ENCODE measurements around the gene CLN3.
"Not testable (repeated sequence)": the region's sequence is repeated elsewhere in the genome, so short reads cannot be mapped to it uniquely, and the experiment has no call there.

Gene CLN3

DNA sequence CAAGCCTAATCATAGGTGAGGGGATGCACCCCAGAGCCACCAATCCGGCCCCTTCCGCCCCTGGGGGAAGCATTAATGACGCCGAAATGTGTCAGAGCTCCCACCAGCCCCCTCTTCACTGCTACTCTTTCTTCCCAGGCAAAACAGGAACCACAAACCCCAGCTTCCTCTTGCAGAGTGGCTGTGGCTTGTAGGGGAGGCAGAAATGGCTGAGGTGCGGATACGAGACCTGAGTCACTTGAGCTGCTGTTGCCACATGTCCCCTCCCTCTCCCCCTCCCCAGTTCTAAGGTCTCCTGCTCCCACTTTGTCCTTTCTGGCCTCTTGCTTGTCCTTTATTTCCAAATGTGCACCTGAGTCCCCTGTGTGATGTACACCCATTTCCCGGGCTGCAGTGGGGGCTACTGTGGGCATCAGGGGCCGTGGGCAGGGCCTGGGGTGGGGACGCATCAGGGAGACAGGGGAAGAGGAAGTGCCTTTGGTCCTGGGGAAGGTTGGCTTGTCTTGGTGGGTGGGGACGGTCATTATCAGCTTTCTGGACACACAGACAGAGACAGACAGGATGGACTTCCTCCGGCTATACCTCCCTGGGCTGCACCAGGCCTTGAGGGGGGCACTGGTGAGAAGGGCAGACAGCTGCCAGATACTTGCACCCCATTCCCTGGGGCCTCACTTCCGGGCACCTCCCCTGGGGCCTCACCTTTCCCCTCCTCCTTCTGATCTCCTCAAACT is 2.4 kb upstream of the CLN3 start, which contains the start of gene APOBR:
Gene APOBR (plus strand): TSS at position 523 of the 731 bp plus-strand sequence. CDS start 39 bp downstream, at position 562.
- no peak for DNase-seq (ENCODE audit: low read depth in 2 of 2)

DNA sequence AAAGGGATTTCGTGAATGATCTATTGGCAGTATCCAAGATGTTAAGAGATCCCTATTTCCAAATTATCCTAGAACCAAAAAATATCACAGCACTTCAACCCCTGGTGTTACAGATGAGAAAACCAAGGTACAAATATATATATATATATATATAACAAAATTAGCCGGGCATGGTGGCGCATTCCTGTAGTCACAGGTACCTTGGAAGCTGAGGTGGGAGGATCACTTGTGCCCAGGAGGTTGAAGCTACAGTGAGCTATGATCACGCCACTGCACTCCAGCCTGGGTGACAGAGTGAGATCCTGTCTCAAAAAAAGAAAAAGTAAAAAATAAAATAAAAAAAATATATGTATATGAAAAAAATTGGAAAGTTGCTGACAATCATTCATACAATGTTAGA is 637 bp upstream of the CLN3 start:
- DNase-seq (ENCODE audit: low read depth in 2 of 2), result no peak

DNA sequence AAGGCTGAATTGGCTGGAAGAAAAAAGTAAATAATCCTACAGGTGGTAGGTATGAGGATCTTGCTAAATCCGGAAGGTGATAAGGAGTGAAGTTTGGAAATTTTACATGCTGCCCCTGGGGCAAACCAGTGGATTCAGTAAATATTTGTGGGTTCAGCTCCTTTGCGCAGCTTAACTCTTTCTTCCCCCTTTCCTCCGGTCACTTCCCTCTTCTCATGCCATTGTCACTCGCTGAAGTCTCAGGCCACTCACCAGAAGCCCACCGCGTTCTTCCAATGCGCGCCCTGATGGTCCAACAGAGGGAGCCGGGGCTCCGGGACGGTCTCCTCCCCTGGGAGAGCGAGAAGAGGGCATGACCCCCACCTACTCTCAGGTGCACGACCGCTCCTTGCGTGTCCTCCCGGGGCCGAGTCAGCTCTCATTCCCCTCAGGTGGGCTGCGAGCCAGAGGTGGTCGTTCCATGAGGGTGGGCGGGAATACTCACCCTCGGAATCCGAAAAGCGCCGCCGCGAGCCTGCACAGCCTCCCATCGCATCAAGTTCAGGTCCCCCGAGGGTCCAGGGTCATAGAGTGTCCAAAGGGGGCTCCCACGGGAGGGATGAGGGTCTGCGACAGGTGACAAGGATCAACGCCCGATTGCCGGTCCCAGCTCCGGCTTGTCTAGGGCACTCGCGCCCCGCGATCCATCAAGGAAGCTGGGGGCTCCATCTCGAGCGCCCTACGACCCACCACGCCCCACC is 474 bp downstream of the CLN3 start:
- DNase-seq (ENCODE audit: low read depth in 2 of 2), result no peak

DNA sequence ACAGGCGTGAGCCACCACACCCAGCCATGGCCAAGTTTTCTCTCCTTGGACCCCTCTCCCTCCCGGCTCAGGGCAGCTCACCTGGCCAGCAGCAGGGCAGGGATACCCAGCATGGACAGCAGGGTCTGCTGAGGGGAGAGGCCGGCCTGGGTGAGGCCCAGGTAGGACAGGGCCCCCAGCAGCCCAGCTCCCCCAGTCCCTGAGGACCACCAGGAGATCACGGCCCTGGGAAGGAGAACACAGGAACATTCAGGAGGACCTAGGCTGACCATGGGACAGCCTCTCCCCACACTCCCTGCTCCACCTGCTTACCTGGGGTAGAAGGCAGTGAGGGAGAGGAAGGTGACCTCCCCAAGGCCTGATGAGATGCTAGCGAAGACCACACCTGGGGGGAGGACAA is 5.6 kb downstream of the CLN3 start:
- DNase-seq (ENCODE audit: low read depth in 2 of 2), result no peak

DNA sequence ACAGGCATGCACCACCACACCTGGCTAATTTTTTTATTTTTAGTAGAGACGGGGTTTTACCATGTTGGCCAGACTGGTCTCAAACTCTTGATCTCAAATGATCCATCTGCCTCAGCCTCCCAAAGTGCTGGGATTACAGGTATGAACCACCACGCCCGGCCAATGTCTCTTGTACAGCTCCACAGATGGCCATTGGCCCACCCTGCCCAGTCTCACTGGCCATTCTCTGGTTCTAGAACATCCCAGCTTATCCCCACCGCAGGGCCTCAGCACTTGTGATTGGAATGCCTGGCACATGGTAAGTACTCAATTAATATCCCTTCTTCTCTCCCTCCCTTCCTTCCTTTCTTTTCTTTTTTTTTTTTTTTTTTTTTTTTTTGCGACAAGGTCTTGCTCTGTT is 8.5 kb downstream of the CLN3 start:
- not testable (repeated sequence) for DNase-seq (ENCODE audit: low read depth in 2 of 2)

DNA sequence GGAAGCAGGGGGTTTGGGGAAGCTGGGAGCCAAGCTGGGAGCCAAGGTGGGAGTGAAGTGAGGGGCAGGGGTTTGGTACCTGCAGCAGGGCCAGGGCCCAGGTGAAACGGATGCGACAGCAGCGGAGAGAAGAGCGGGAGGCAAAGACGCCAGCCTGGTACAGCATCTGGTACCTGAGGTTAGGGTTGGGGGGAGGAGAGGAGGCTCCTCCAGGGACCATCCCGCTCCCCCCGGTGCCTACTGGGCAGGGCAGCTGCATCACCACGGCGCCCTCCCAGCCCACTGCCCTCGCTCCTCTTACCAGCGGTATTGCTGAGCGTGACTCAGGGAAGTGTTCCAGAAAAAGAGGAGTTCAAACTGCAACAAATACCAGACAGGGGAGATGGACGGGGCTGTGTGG is 9.8 kb downstream of the CLN3 start:
- DNase-seq (ENCODE audit: low read depth in 2 of 2), result no peak

DNA sequence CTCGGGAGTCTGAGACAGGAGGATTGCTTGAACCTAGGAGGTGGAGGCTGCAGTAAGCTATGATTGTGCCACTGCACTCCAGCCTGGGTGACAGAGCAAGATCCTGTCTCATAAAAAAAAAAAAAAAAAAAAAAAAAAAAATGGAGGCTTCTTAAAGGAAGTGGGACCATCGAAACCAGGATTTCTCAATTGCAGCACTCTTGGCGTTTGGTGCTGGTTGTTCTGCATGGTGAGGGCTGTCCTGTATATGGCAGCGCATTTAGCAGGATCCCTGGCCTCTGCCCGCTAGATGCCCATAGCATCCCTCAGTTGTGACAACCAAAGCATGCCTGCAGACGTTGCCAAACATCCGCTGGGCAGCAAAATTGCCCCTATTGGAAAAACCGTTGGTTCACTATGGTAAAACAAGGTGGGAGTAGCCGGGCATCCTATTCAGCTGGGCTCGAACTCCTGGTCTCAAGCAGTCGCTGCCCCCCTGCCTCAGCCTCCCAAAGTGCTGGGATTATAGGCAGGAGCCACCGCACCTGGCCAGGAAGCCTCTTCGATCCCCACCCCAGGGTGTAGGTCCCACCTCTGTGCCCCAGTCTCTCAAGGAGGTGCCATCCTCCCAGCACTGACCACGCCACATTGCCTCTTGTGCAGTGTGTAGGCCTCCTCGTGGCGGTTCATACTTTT is 13.2 kb downstream of the CLN3 start:
- DNase-seq (ENCODE audit: low read depth in 2 of 2), result no peak

DNA sequence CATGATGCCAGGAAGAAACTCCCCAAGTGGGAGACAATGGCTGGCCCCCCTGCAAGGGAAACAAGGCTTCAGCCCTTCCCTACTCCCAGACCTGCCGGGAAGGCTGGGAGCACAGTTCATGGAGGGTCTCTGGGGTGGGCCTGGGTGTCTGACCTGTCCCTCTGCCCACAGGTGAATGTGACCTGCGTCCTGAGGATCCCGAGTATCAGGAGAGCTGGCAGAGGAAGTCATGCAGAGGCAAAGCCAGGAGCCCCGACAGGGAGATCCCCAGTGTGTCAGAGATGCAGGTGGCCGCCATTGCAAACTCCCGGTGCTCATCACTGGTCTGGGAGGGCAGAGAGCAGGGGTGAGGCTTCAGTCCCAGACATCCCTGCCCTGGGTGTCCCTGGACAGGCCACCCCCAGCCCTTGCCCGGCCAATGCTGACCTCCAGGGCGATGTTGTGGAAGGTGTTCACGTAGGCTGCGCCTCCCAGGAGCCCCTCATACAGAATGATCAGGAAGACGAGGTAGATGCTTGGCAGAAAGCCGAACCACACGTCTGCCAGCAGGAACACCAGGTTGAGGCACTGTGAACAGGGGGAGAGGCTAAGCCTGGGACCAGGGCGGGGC is 14.5 kb downstream of the CLN3 start:
- DNase-seq (ENCODE audit: low read depth in 2 of 2), result no peak

DNA sequence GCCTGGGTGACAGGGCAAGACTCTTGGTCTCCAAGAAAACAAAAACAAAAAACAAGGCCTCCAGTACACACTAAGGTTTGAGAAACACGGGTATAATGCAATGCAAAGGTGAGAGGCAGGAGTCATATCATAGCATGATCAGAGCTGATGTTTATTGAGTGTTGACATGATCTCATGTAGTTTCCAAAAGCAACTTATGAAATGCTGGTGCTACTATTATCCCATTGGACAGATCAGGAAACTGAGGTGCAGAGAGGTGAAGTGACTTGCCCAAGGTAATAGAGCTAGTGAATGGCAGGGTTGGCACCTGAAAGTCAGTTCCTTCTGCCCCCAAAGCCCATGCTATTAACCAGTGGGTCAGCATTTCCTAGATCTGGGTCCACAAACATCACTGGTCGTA is 16.7 kb downstream of the CLN3 start:
- no peak for DNase-seq (ENCODE audit: low read depth in 2 of 2)

DNA sequence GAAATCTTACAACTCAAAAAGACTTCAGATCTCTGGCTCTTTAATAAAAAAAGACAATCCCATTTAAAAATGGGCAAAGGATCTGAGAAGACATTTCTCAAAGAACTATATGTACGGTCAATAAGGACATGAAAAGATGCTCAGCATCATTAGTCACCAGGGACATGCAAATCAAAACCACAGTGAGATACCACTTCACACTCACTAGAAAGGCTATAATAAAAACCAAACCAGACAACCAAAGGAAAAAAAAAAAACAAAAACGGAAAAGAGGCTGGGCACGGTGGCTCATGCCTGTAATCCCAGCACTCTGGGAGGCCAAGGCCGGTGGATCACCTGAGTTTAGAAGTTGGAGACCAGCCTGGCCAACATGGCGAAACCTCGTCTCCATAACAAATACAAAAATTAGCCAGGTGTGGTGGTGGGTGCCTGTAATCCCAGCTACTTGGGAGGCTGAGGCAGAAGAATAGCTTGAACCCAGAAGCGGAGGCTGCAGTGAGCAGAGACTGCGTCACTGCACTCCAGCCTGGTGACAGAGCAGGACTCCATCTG is 18.1 kb downstream of the CLN3 start:
- DNase-seq (ENCODE audit: low read depth in 2 of 2), result no peak

DNA sequence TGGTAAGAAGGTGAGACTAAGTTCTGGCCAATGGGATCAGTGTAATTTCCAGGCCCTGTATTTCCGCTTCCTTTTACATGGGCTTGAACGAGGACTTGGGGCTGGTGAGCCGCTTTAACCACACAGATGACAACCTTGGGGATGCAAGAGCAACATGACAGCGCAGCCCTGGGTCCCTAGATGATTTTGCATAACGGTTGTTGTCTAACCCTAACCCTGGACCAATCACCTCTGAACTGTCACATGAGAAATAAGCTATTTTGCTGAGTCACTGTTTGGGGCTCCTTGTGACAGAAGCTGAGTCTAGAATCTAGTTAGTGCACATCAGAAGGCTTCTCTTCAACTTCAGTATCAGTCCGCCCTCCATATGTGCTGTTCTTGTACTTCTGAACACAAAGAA is 44.8 kb downstream of the CLN3 start:
- not testable (repeated sequence) for DNase-seq (ENCODE audit: low read depth in 2 of 2)

DNA sequence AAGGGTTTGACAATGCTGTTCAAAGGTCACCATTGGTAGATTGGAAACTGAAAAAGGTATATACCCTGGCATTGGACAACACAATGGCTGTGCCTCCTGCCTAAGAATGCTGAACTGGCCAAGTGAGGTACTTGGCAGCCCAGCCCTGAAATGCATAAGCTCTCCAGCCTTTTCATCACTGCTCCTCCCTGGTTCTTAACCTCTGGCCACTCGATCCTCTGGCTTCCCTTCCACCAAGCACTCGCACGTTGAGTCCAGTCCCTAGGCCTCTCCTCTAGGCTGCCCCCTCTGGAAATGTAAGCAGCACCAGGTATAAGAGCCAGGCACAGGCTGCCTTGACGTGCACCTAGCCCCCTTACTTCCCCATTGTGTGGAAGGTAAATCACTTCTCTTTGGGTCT is 45.5 kb downstream of the CLN3 start:
- DNase-seq (ENCODE audit: low read depth in 2 of 2), result not testable (repeated sequence)

DNA sequence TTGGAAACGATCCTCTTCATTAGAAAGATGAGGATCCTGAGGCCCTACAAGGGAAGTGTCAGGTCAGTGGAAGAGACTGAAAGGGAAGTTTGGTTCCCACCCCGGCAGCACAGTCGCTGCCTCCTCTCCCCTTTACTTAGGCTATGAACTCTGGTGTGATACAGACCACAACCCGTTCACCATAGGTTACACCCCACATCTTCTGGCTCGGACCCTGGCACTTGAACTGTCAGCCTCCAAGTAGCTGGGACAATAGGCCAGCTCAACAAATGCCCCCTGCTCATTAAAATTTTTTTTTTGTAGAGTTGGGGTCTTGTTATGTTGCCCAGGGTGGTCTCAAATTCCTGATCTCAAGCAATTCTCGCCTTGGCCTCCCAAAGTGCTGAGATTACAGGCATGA is 47.9 kb downstream of the CLN3 start:
- DNase-seq (ENCODE audit: low read depth in 2 of 2), result not testable (repeated sequence)

DNA sequence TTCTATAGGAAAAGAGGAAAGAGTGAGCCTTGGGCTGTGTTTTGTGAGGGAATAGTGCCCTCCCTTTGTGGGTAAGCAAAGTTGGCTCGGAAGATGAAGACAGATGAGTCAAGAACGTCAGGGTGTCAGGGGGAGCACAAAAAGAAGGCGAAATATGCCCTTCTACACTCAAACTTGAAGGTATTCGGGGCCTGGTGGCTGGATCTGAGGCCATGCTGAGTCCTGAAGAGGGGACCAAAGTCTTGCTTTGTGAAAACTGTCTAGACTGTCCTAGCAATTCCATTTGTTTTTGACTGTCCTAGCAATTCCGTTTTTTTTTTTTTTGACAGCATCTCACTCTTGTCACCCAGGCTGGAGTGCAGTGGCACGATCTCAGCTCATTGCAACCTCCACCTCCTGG is 53.0 kb downstream of the CLN3 start:
- DNase-seq (ENCODE audit: low read depth in 2 of 2), result not testable (repeated sequence)

DNA sequence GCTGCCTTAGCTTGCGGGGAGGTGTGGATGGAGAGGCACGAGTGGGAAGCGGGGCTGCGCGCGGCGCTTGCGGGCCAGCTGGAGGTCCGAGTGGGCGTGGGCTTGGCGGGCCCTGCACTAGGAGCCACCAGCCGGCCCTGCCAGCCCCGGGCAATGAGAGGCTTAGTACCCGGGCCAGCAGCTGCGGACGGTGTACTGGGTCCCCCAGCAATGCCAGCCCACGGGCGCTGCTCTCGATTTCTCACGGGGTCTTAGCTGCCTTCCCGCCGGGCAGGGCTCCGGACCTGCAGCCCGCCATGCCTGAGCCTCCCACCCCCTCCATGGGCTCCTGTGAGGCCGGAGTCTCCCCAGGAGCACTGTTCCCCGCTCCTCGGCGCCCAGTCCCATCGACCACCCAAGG is 56.5 kb downstream of the CLN3 start:
- not testable (repeated sequence) for DNase-seq (ENCODE audit: low read depth in 2 of 2)
